HepG2 (cell line): Measurements from ENCODE around the gene CDC26. TPM values are rescaled to one million over a fixed set of nuclear protein-coding genes. Genes with fewer than 3 reads are reported as not detected.

Experiments
- CERS6 ChIP-seq: sonication (generic); formaldehyde crosslinking; IDR thresholded peaks from 2 replicates; pipeline ENCODE4 v1.5.0; 2020; ENCODE audit warnings: missing genetic modification reagents
- CREB1 ChIP-seq, 2 experiments: fragments of 450-650 bp in 1 of 2; IDR thresholded peaks; 2 replicates each; pipeline ENCODE4 v1.6.1; 2016 to 2017; ENCODE audit warnings: control low read depth in 1 of 2, mild to moderate bottlenecking in 1 of 2, missing compliant biosample characterization in 1 of 2, missing genetic modification characterization in 1 of 2
- CREB3 ChIP-seq: sonication (generic); formaldehyde crosslinking; IDR thresholded peaks from 2 replicates; pipeline ENCODE4 v1.5.0; 2020; ENCODE audit warnings: missing genetic modification reagents
- DMTF1 ChIP-seq: sonication (generic); formaldehyde crosslinking; IDR thresholded peaks from 2 replicates; pipeline ENCODE4 v1.4.0; 2020; ENCODE audit warnings: mild to moderate bottlenecking, missing genetic modification reagents
- FLYWCH1 ChIP-seq: sonication (generic); formaldehyde crosslinking; IDR thresholded peaks from 2 replicates; pipeline ENCODE4 v1.8.1; 2023; ENCODE audit warnings: mild to moderate bottlenecking, missing genetic modification reagents
- GTF2F1 ChIP-seq: fragments of 150-350 bp; IDR thresholded peaks from 2 replicates; pipeline ENCODE4 v1.6.1; 2014; ENCODE audit warnings: low read length
- ISL2 ChIP-seq: sonication (generic); formaldehyde crosslinking; IDR thresholded peaks from 2 replicates; pipeline ENCODE4 v1.5.0; 2020; ENCODE audit warnings: missing genetic modification reagents
- KDM6A ChIP-seq: IDR thresholded peaks from 2 replicates; pipeline ENCODE4 v1.6.1; 2016; ENCODE audit warnings: low read depth
- SIX1 ChIP-seq: sonication (generic); formaldehyde crosslinking; IDR thresholded peaks from 2 replicates; pipeline ENCODE4 v1.4.0; 2020; ENCODE audit warnings: missing genetic modification reagents, borderline replicate concordance
- SP2 ChIP-seq: sonication (generic); formaldehyde crosslinking; IDR thresholded peaks from 2 replicates; pipeline ENCODE4 v1.5.1; 2020; ENCODE audit warnings: mild to moderate bottlenecking, missing genetic modification reagents
- ZBTB10 ChIP-seq: sonication (generic); formaldehyde crosslinking; IDR thresholded peaks from 2 replicates; pipeline ENCODE4 v1.4.0; 2020; ENCODE audit warnings: missing genetic modification reagents, borderline replicate concordance
- ZNF296 ChIP-seq: sonication (generic); formaldehyde crosslinking; conservative IDR thresholded peaks from 2 replicates; pipeline ENCODE4 v1.5.0; 2020; ENCODE audit warnings: mild to moderate bottlenecking, missing genetic modification reagents
- ZNF44 ChIP-seq: sonication (generic); formaldehyde crosslinking; IDR thresholded peaks from 2 replicates; pipeline ENCODE4 v1.5.1; 2020; ENCODE audit warnings: mild to moderate bottlenecking, missing genetic modification reagents
- ZNF605 ChIP-seq: sonication (generic); formaldehyde crosslinking; IDR thresholded peaks from 2 replicates; pipeline ENCODE4 v1.8.0; 2022; ENCODE audit warnings: mild to moderate bottlenecking, missing genetic modification reagents
- ZZZ3 ChIP-seq: sonication (generic); formaldehyde crosslinking; IDR thresholded peaks from 2 replicates; pipeline ENCODE4 v1.4.0; 2020; ENCODE audit warnings: missing genetic modification reagents, mild to moderate bottlenecking, borderline replicate concordance
- polyA plus RNA-seq, 8 experiments: library from polyadenylated mRNA; depleted of rRNA in 3 of 8; stranded (reverse) in 7 of 8; unstranded in 1 of 8; fragments of >200 nt; fragmentation: Illumina TruSeq in 4 of 8; extraction: Trizol in 4 of 8; gene quantifications; 2 replicates each; pipeline versions ENCODE4 v1.2.1 to v1.2.3, GENCODE V29; 2011 to 2016; ENCODE audit warnings: low read depth in 4 of 8, missing spikeins in 1 of 8, mixed read lengths in 1 of 8; ENCODE audit not compliant: insufficient read depth in 1 of 8
- total RNA-seq, 5 experiments: library from RNA; depleted of rRNA; stranded (reverse); fragments of >200 nt; fragmentation: Illumina TruSeq; extraction: Trizol; gene quantifications; 2 replicates each; pipeline ENCODE4 v1.2.3, GENCODE V29; 2016; ENCODE audit warnings: low read depth in 1 of 5
- TF ChIP-seq, protein P1 (sequence below): sonication (generic); formaldehyde crosslinking; IDR thresholded peaks from 2 replicates; pipeline ENCODE4 v1.4.0; 2020; ENCODE audit warnings: missing genetic modification reagents
- TF ChIP-seq, protein P2 (sequence below): sonication (generic); formaldehyde crosslinking; IDR thresholded peaks from 2 replicates; pipeline ENCODE4 v1.4.0; 2020; ENCODE audit warnings: mild to moderate bottlenecking, missing genetic modification reagents, borderline replicate concordance
- TF ChIP-seq, protein P3 (sequence below): sonication (generic); formaldehyde crosslinking; IDR thresholded peaks from 2 replicates; pipeline ENCODE4 v1.5.1; 2020; ENCODE audit warnings: mild to moderate bottlenecking, missing genetic modification reagents, borderline replicate concordance

Gene CDC26
- total and polyA plus RNA-seq, 2 of the 13 experiments (the other 11 are each of a cell fraction or from before 2014, with no cell fraction given) = 26.6 to 57.9 TPM

- TF ChIP-seq CREB1 (IDR thresholded peaks at IDR 0.05) (no peak), CREB1 (CRISPR knock-in tag; IDR thresholded peaks at IDR 0.05) (0 out of 2 replicates have a peak, but pooled peaks have one; percentile 13), KDM6A (CRISPR knock-in tag) (peak; percentile 43; the same call in 1 of the 2 replicates), CREB3 (CRISPR knock-in tag) (no peak), SP2 (CRISPR knock-in tag) (no peak), ISL2 (peak; percentile 65; the same call in 1 of the 2 replicates), FLYWCH1 (CRISPR knock-in tag) (no peak), ZNF605 (CRISPR knock-in tag) (no peak), CERS6 (no peak), ZNF296 (CRISPR knock-in tag) (no peak), DMTF1 (no peak), SIX1 (CRISPR knock-in tag) (peak; percentile 70; the same call in 1 of the 2 replicates), ZZZ3 (CRISPR knock-in tag) (no peak), ZNF44 (CRISPR knock-in tag) (no peak), GTF2F1 (no peak), ZBTB10 (no peak)
- TF ChIP-seq, protein P1, sequence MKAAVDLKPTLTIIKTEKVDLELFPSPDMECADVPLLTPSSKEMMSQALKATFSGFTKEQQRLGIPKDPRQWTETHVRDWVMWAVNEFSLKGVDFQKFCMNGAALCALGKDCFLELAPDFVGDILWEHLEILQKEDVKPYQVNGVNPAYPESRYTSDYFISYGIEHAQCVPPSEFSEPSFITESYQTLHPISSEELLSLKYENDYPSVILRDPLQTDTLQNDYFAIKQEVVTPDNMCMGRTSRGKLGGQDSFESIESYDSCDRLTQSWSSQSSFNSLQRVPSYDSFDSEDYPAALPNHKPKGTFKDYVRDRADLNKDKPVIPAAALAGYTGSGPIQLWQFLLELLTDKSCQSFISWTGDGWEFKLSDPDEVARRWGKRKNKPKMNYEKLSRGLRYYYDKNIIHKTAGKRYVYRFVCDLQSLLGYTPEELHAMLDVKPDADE (CRISPR knock-in tag) = no peak
- TF ChIP-seq, protein P2, sequence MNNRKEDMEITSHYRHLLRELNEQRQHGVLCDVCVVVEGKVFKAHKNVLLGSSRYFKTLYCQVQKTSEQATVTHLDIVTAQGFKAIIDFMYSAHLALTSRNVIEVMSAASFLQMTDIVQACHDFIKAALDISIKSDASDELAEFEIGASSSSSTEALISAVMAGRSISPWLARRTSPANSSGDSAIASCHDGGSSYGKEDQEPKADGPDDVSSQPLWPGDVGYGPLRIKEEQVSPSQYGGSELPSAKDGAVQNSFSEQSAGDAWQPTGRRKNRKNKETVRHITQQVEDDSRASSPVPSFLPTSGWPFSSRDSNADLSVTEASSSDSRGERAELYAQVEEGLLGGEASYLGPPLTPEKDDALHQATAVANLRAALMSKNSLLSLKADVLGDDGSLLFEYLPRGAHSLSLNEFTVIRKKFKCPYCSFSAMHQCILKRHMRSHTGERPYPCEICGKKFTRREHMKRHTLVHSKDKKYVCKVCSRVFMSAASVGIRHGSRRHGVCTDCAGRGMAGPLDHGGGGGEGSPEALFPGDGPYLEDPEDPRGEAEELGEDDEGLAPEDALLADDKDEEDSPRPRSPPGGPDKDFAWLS (CRISPR knock-in tag) = no peak
- TF ChIP-seq, protein P3, sequence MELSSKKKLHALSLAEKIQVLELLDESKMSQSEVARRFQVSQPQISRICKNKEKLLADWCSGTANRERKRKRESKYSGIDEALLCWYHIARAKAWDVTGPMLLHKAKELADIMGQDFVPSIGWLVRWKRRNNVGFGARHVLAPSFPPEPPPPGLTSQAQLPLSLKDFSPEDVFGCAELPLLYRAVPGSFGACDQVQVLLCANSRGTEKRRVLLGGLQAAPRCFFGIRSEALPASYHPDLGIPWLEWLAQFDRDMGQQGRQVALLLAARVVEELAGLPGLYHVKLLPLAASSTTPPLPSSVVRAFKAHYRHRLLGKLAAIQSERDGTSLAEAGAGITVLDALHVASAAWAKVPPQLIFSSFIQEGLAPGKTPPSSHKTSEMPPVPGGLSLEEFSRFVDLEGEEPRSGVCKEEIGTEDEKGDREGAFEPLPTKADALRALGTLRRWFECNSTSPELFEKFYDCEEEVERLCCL = no peak
These were observed 47.2 kb downstream of the CDC26 start (continued) for GRCh38 chr9:113228130-113228665.
